GM19193 (cell line): Measurements from ENCODE around the gene ZNF334.

ENCODE experiments used
- POLR2A ChIP-seq: IDR thresholded peaks from 4 replicates; pipeline ENCODE4 v1.6.1; 2011; ENCODE audit not compliant: insufficient read depth, insufficient read length; ENCODE audit errors: extremely low read depth

ZNF334 gene

GRCh38 chr20:46512943-46513844 lies at the start of gene ZNF334:
ZNF334 (minus strand) TSS chr20:46513559; CDS start chr20:46512102, 1,457 bp downstream.
- TF ChIP-seq POLR2A, result peak; percentile 47

GRCh38 chr20:46562373-46563169 lies 49.2 kb upstream of the ZNF334 start:
- TF ChIP-seq POLR2A, result no peak

- no peak for TF ChIP-seq POLR2A
These were observed 48.6 kb upstream of the ZNF334 start for GRCh38 chr20:46562009-46562372.

- no peak for TF ChIP-seq POLR2A
These were observed 46.5 kb upstream of the ZNF334 start for GRCh38 chr20:46559685-46560440.

GRCh38 chr20:46559001-46559400 lies 45.6 kb upstream of the ZNF334 start:
- no peak for TF ChIP-seq POLR2A

- TF ChIP-seq POLR2A, result no peak
These were observed 45.2 kb upstream of the ZNF334 start for GRCh38 chr20:46558511-46558959.

- no peak for TF ChIP-seq POLR2A
These were observed 44.0 kb upstream of the ZNF334 start for GRCh38 chr20:46557231-46557956.

GRCh38 chr20:46555370-46555956 lies 42.1 kb upstream of the ZNF334 start:
- TF ChIP-seq POLR2A, result no peak

- no peak for TF ChIP-seq POLR2A
These were observed 41.5 kb upstream of the ZNF334 start for GRCh38 chr20:46554828-46555227.

GRCh38 chr20:46553926-46554325 lies 40.6 kb upstream of the ZNF334 start:
- TF ChIP-seq POLR2A, result no peak

GRCh38 chr20:46552460-46553420 lies 39.4 kb upstream of the ZNF334 start:
- no peak for TF ChIP-seq POLR2A

GRCh38 chr20:46551522-46552381 lies 38.4 kb upstream of the ZNF334 start:
- TF ChIP-seq POLR2A, result no peak
